PFSK-1 (cell line): ENCODE measurements around the gene SUCLG2.

Experiments used
- FOXP2 ChIP-seq: optimal IDR thresholded peaks from 2 replicates; pipeline ENCODE3; 2011; ENCODE audit warnings: borderline replicate concordance, control low read depth, inconsistent platforms; ENCODE audit not compliant: insufficient read depth; ENCODE audit errors: extremely low read length, extremely low read depth
- POLR2AphosphoS5 ChIP-seq: IDR thresholded peaks from 2 replicates; pipeline ENCODE4 v1.6.1; 2012; ENCODE audit warnings: low read depth, mild to moderate bottlenecking, control low read depth, low read length, moderate library complexity
- SIN3A ChIP-seq: IDR thresholded peaks from 2 replicates; pipeline ENCODE4 v1.6.1; 2012; ENCODE audit warnings: mild to moderate bottlenecking, low read length, moderate library complexity, borderline replicate concordance; ENCODE audit not compliant: insufficient read depth
- TAF1 ChIP-seq: IDR thresholded peaks from 2 replicates; pipeline ENCODE4 v1.6.1; 2012; ENCODE audit warnings: low read length, control low read depth, borderline replicate concordance; ENCODE audit not compliant: insufficient read depth
- TF ChIP-seq, protein P1 (sequence below), 2 experiments: IDR thresholded peaks; 2 replicates each; pipeline versions ENCODE4 v1.6.1 to v1.8.0; 2011 to 2012; ENCODE audit warnings: low read depth in 2 of 2, low read length in 2 of 2, control low read depth in 1 of 2, inconsistent platforms in 1 of 2, mild to moderate bottlenecking in 1 of 2, moderate library complexity in 1 of 2; ENCODE audit not compliant: insufficient read depth in 1 of 2

SUCLG2 gene

DNA sequence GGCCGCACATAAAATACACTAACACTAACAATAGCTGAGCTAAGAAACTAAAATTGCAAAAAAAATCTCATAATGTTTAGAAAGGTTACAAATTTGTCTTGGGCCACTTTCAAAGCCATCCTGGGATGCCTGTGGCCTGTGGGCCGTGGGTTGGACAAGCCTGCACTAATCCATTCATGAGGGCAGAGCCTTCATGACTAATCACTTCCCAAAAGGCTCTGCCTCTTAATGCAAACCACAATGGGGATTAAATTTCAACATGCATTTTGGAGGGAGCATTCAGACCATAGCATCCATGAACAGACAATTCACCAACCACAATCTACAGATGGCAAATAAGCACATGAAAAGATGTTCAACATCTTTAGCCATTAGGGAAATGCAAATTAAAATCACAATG is 128.2 kb downstream of the SUCLG2 start:
- TF ChIP-seq POLR2AphosphoS5 (no peak), TAF1 (no peak), SIN3A (no peak), FOXP2 (no peak)
- TF ChIP-seq, protein P1, sequence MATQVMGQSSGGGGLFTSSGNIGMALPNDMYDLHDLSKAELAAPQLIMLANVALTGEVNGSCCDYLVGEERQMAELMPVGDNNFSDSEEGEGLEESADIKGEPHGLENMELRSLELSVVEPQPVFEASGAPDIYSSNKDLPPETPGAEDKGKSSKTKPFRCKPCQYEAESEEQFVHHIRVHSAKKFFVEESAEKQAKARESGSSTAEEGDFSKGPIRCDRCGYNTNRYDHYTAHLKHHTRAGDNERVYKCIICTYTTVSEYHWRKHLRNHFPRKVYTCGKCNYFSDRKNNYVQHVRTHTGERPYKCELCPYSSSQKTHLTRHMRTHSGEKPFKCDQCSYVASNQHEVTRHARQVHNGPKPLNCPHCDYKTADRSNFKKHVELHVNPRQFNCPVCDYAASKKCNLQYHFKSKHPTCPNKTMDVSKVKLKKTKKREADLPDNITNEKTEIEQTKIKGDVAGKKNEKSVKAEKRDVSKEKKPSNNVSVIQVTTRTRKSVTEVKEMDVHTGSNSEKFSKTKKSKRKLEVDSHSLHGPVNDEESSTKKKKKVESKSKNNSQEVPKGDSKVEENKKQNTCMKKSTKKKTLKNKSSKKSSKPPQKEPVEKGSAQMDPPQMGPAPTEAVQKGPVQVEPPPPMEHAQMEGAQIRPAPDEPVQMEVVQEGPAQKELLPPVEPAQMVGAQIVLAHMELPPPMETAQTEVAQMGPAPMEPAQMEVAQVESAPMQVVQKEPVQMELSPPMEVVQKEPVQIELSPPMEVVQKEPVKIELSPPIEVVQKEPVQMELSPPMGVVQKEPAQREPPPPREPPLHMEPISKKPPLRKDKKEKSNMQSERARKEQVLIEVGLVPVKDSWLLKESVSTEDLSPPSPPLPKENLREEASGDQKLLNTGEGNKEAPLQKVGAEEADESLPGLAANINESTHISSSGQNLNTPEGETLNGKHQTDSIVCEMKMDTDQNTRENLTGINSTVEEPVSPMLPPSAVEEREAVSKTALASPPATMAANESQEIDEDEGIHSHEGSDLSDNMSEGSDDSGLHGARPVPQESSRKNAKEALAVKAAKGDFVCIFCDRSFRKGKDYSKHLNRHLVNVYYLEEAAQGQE (IDR thresholded peaks at IDR 0.05; ENCODE audit: insufficient read depth in 1 of 2, low read depth in 2 of 2, low read length in 2 of 2): no peak

DNA sequence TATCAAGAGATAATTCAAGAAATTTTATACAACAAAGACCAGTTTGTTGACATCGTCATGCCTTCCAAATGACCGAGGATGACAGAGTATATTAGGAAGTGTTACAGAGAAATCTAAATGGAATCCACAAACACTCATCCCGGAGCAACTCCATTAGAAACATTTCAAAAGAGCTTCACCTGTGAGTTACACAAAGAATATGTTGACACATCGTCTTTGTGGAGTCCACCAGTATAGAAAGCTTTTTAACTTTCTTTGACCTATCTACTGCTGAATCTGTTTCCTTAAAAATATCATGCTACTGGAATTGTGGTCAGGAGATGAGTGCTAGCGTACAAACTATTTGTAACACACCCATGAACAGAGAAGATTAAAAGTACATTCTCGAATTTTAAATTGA is 130.4 kb downstream of the SUCLG2 start:
- TF ChIP-seq FOXP2 (no peak), TAF1 (no peak), POLR2AphosphoS5 (no peak), SIN3A (no peak)
- TF ChIP-seq, protein P1 (IDR thresholded peaks at IDR 0.05; ENCODE audit: insufficient read depth in 1 of 2, low read depth in 2 of 2, low read length in 2 of 2): no peak

DNA sequence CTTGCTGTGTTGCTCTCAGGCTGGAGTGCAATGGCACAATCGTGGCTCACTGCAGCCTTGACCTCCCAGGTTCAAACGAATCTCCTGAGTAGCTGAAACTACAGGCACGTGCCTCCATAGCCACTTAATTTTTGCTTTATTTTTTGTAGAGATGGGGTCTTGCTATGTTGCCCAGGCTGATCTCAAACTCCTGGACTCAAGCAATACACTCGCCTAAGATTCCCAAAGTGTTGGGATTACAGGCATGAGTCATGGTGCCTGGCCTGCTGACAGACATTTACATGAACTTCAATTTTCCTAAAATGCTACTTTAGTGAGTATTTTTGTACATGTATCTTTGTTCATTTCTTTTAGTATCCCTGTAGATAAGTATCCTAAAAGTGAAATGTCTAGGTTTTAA is 132.3 kb downstream of the SUCLG2 start:
- TF ChIP-seq TAF1 (no peak), POLR2AphosphoS5 (no peak), FOXP2 (no peak), SIN3A (no peak)
- TF ChIP-seq, protein P1 (IDR thresholded peaks at IDR 0.05; ENCODE audit: insufficient read depth in 1 of 2, low read depth in 2 of 2, low read length in 2 of 2): no peak

DNA sequence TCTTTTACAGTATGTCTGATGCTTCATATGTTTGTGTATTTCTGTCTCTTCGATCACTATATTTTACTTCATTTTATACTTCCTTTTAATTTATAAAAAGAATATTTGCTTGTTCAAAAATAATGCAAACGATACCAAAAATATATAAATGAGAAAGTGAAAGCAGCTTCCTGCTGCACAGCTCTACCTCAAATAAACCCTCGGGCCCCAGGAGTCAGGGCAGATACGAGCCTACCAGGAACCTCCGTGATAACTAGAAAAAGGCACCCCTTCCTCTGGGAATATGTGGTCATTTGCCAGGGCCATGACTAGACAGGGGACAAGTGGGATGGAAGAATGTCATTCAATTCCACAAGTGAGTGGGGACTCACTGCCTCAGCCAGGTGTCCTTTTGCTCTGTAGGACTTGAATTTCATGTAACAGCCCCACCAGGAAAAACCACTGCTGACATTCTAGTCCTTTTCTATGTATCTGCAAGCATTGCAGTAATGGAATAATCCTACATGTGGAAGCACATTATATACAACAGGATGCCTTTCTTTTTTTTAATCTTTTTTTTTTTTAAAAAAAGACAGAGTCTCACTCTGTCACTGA is 133.3 kb downstream of the SUCLG2 start:
- TF ChIP-seq POLR2AphosphoS5 (no peak), SIN3A (no peak), FOXP2 (no peak), TAF1 (no peak)
- TF ChIP-seq, protein P1 (IDR thresholded peaks at IDR 0.05; ENCODE audit: insufficient read depth in 1 of 2, low read depth in 2 of 2, low read length in 2 of 2): no peak

DNA sequence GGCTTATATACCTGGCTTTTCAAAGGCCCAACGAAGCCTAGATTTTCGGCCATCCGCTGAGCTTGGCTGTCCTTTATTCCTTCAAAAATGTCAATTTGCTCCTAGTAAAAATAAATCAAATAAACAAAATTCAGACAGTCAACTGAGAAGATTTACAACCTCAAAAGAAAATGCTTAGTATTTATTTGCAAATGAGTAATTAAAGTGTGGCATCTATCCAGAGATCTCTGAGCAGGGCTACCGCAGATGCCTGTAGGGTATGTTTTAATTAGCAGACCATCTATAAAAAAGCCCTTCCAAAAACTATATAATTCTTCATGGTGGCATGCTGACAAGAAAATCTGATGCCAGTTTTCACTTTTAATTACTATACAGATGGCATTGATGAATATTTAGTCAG is 136.2 kb downstream of the SUCLG2 start:
- TF ChIP-seq POLR2AphosphoS5 (no peak), FOXP2 (no peak), TAF1 (no peak), SIN3A (no peak)
- TF ChIP-seq, protein P1 (IDR thresholded peaks at IDR 0.05; ENCODE audit: insufficient read depth in 1 of 2, low read depth in 2 of 2, low read length in 2 of 2): no peak
